Stimulated activated CD4-positive, alpha-beta T cell treated with anti-CD3 and anti-CD28 coated beads, TNF-alpha, amount 100 ng/mL, for 1 hour (primary cell): ENCODE data around the gene PRKCQ.
"Not testable (repeated sequence)": the region's sequence is repeated elsewhere in the genome, so short reads cannot be mapped to it uniquely, and the experiment has no call there.

Experiments
- DNase-seq, 3 donors: peaks; one replicate each; pipeline ENCODE4 v3.0.0-alpha.2; 2020; ENCODE audit warnings: low read depth in 3 of 3, low spot score in 1 of 3

The PRKCQ gene

DNA sequence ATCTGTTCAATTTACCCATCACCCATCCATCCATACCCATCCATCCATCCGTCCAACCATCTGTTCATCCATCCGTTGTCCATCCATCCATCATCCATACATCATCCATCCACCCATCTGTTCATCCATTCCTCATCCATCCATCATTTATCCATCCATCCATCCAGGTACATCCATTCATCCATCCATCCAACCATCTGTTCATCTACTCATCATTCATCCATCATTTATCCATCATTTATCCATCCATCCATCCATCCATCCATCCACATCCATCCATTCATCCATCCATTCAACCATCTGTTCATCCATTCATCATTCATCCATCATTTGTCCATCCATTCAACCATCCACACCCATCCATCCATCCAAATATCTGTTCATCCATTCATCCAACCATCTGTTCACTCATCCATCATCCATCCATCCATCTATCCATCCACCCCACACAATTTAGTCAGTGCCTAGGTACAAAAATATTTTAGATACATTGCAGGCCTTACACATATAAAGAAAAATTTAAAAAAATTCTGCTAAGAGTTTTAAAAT lies 119.1 kb downstream of the PRKCQ start:
- DNase-seq, result no peak

DNA sequence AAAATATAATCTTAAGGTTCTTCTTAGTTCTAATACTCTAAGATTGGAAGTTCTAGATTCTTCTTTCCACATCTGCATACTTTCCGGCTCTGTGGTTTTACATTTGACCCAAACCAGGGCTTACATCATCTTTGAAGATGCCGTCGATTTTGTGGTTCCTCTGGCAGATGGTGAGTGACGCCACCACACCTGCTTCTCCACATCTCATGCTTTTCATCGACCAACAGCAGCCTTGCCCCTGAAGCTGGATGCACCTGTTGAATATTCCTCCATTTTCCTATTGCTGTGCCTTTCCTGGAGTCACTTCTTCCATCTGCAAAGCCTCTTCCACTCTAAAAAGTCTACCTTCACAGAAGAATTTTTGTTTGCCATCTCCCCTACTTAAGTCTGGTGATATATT lies 121.3 kb downstream of the PRKCQ start:
- DNase-seq, result no peak

DNA sequence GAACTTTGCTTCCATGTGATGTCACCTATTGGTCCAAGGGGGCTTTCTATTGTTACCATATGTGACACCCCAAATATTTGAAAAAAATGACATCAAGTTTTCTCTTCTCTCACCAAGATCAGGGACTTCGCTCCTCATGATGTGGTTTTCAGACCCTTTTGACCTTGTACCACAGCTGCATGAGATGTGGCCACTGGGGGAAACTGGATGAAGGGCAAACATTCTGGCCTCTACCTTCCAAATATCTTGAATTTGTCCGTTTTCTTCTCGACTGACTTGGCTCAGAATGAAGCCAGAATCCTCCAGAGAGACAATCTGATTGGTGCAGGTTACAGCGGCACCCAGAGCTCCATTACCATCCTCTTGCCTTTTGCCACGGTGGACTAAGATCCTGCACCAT lies 122.7 kb downstream of the PRKCQ start:
- no peak for DNase-seq

DNA sequence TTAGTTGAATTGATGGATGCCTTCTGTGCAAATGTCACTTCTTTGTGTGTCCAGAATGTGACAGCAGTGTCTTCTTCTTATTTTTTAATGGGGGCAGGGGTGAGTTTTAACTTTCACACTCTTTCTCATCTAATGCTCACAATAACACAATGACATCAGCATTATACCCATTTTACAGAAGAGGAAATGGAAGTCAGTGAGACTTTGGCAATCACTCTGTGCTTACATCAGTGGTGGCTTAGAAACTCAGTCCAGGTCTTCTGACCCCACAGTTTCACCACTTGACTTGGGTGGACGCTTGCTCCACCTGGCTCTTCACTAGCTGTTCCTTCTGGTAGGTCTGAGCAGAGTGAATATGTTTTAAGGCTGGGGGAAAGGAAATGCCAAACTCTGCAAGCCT lies 124.0 kb downstream of the PRKCQ start:
- DNase-seq, result no peak

DNA sequence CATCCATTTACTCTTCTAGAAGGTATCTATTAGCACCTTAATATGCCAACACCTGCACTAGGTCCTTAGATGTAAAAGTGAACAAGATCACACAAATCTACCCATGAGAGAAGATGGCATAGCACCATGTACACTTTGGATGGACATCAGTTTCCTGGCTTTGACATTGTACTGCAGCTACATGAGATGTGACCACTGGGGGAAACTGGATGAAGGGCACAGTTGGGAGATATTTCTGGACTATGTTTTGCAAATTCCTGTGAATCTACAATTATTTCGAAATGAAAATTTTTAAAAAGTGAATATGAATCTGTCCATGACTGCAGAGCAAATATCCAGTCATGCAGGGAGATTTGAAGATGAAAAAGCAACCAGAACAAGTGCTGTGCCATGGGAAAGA lies 124.5 kb downstream of the PRKCQ start:
- no peak for DNase-seq

DNA sequence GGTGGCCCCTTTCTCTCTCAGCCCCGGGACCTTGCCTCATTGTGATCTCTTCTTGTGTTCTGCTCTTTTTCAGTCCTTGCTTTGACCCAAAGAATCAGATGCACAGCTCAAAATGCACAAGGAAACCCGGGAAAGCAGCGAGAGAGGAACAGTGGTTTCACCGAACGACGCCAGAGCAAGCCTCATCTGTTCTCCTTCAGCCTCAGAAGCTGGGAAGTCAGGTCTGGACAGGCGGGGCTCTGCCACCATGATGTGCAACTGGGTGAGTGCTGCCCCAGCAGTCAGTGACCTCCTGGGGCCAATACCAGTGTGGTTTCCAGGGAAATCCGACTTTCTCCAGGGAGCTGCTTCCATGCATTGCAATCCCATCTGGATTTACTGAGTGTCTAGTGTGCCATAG lies 133.4 kb downstream of the PRKCQ start:
- DNase-seq, result no peak

DNA sequence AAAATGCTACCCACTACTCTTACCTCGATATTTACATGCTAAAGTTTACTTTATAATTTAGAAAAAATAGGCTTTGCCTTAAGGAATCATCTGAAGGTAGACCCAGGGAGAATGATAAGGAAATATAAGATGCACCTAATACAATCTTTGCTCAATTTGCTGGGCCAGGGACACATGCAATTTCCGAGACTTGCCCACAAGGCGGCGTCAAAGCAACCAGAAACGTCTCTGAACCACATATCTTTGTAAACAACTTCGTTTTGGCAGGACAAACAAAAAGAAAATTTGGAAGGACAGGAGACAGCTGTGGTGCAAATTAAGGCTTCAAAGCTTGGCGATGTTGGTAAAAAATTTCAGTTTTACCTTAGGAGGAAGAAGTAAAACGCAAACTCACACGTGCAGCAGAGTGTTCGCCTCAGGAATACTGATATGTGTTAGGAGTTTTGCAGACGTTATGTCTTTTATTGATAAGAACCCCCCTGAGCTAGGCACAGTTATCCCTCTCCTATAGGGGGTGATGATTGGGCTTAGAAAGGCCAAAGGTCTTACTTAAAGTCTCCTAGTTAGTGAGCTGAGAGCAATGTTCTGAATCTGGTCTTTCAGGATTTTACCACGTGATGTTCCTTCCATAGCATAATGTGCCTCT lies 134.3 kb downstream of the PRKCQ start:
- peak; percentile 9 to 52 (median 30) for DNase-seq

DNA sequence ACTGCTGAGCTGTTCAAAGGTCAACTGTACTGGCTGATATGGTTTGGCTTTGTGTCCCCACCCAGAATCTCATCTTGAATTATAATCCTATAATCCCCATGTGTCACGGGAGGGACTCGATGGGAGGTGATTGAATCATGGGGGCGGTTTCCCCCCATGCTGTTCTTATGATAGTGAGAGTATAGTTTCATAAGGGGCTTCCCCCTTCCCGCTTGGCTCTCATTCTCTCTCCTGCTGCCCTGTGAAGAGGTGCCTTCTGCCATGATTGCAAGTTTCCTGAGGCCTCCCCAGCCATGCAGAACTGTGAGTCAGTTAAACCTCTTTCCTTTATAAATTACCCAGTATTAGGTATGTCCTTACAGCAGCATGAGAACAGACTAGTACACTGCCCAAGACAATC lies 140.2 kb downstream of the PRKCQ start:
- not testable (repeated sequence) for DNase-seq

DNA sequence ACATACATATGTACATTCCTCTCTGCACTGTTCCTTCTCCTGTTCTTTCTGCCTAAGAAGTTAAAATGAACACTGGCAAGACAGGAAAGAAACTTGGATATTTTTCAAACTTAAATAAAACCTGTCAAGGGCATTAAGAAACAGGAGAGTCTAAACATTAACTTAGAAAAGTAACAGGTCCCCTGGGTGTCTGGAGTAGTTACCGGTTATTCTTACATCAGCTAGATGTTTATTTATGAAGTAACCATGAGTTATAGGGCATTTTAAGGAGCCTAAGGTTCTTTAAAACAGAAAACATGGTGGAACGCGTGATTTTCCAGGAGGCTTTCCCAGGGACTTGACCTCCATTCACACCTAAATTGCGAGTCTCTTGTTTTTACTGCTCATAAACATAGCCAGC lies 148.2 kb downstream of the PRKCQ start:
- no peak for DNase-seq

DNA sequence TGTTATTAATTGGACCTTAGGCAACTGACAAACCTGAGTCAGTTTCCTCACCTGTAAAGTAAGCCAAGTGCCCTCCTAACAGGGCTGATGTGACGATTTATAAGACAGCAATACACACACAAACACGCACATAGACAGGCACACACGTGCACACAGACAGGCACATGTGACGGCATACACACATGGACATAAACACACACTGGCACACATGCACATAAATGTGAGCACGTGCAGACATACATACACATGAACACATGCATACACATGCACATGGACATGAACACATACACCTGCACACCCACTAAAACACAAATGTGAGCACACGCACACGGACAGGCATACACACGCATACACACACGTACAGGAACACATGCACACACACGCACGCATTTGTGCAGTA lies 148.9 kb downstream of the PRKCQ start:
- DNase-seq, result no peak

DNA sequence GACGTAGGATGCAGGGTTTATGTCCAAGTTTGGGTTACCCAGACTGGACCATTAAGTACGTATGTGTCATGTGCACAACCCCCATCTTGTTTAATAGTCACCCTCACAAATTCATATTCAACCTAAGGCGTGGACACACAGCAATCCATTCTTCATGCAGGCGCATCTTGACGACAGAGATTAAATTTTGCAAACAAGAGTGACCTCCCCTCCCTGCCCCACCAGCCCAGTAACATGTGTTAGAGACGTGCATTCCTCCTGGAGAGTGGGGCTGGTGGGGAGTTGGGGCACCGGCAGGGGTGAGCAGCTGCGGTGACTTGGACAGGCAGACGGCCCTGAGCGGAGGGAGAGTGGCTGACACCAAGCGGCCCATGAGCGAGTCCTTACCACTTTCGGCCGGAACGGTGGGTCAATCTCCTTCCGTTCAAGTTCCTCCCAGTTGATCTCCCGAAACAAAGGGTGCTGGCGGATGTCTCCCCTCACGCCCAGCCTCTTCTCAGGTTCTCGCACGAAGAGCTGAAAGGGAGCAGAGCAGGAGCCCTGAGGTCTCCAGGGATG lies 149.6 kb downstream of the PRKCQ start:
- DNase-seq, result no peak

DNA sequence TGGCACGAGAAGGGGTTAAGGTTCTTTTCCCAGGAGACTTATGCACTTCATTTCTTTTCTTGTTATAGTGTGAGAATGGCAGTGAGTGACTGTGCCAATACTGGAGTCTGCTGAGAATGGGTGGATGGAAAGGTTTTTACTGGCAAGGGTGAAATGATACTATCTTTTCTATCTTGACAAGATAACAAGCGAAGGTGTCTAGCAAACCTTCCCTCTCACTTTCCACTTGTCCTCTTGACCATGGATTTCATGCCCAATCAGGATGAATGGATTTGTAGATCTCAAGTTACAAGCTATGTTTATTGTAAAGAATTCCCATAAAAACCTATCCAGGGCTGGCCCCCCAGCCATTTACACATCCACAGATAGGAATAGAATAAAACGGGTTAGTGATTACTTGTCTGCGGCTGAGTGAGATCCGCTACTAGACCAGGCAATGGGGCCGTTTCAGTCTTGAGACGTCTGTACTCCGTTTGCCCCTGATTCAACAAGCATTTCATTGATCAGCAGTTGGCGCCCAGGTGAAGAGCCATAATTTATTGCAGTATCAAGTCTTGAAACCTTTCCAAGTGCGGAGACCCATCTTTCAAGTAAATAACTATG lies 152.6 kb downstream of the PRKCQ start:
- DNase-seq, result no peak

DNA sequence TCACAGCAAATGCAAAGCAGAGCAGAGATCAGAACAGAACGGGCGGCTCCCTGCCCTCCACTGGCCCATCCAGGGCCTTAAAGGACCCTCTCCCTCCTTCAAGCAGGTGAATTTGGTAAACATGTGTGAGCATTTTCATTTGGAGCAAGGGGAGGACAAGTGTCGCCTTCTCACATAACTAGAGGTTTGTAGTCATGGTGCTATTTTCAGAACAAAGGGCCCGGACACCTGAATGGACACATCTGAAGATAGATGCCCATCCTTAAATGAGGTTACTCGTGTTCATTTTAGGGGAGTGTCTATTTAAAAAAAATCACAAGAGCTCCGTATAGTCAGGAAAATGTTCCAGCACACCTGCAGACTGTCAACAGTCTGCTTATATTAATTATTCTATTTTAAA lies 153.8 kb downstream of the PRKCQ start:
- no peak for DNase-seq

DNA sequence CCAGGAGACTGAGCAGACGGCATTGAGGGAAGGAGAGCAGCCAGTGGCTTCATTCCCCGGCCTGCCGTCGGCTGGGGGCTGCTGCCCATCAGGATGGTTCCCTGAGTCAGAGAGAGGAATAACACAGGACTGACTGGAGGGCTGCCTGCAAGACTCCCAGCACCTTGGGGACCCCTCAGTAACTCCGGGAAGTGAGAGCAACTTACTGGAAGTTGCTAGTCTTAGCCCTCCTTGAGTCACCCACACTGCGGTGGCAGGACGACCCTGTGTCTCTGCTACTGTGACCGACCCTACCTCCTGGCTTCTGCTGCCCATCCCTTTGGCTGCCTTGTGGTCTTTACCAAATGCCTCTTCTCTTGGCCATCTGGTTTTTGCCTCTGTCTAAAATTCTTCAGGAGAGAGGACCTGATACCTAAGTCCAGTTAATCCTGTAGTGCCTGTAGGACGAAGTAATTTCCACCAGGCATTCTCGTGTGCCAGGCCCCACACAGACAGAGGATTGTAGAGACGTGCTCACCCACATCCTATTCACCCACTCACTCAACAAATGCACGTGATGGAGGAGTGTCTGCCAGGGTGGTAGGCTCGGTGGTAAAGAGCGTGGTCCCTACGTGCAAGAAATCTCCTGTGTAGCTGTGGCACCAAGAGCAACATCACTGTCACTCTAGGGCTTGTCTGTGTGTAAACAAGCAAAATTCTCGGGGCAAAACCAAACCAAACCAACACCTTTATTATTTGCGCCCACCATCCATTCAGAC lies 156.5 kb downstream of the PRKCQ start:
- DNase-seq, result no peak

DNA sequence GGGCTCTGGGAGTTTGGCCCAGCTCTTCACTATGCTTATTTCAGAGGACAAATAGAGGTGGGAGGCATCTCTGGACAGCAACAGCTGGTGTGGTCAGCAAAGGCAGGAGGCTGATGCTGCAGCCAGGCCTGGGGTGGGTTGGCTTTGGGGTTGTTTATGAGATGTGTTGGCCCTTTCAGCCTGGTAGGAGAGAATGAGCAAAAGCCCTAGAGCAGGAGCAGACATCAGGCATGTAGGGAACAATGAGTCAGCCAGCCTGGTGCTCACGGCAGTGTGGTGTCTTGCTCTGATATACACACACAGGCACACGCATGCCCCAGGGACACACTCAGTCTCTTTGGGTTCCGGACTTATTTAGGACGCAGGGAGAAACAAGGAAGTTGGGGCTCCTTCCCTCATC lies 157.1 kb downstream of the PRKCQ start:
- DNase-seq, result peak in 1 of 3 donors; percentile 24

DNA sequence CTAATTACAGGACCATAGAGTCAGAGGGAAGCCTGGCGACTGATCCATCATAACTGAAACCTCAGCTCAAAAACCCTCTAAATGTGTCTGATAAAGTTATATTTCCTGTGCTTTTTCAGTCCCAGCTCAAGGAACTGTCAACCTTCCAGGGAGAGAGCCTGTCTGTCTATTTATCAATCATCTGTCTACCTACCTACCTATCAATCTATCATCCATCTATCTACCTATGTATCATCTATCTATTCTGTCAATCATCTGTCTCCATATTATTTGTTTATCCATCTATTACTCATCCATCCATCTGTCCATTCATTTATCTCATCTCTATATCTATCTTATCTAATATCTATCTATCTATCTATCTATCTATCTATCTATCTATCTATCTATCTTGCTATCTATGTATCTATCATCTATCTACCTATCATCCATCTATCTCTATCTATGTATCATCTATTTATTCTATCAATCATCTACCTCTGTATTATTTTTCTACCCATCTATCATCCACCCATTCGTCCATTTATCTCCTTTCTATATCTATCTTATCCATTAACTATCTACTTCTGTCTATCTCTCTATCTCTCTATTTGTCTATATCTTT lies 161.4 kb downstream of the PRKCQ start:
- DNase-seq, result no peak

DNA sequence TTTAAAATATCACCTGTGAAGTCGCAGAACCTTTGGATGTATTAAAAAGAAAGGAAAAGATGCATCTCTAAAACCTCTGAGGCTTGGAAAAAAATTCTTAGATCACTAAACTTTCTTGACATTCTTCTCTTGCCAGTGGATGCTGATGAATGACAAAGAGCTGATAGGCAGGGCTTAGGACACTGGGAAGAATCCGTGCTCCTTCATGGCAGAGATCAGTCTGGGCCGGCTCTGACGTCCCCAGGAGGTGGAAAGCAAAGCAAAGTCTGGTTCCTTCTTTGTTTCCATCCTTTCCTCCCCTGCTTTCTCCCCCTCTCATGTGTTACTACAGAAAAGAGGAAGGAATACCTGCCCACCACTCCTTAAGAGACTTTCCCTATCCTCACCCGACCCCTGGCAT lies 161.9 kb downstream of the PRKCQ start:
- DNase-seq, result no peak

DNA sequence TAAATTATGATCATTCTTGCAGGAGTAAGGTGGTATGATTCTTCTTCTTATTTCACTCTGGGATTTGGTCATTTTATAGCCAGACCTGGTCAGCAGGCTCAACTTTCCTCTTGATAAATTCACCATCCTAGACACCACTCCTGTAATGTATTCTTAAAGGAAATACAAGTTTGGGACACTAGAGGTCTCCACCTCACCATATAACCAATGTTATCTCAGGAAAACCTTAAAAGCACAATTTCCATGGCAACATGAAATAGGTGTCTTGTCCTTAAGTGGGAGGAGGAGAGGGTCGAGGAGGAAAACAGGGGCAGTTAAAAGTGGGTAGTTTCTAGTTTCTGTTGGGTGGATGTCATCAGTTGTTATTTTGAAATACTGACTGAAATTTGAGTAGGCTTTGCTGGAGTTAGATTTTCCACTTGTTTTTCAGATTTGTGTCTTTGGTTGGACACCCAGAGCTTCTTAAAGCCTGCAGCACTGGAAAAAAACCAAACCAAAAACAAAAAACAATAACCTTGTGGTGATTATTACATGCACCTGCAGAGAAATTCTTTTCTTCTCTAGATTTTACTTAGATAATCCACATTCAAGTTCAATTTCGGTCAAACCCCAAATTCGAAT lies 163.1 kb downstream of the PRKCQ start:
- no peak for DNase-seq

DNA sequence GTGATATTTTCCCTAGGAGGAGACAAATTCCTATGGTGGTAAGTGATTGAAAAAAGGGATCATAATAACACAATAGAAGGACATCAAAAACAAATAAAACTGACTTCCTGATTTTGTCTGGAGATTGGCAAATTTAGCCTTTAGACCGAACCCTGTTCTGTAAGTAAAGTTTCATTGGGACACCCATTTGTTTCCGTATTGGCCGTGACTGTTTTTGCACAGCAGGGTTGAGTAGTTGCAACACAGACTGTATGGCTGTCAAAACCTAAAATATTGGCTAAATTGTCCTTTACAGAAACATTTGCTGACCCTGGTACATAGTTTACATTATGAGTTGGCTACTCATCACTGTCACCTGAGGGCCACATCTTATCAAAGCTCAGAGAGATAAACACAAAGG lies 168.6 kb downstream of the PRKCQ start:
- no peak for DNase-seq

DNA sequence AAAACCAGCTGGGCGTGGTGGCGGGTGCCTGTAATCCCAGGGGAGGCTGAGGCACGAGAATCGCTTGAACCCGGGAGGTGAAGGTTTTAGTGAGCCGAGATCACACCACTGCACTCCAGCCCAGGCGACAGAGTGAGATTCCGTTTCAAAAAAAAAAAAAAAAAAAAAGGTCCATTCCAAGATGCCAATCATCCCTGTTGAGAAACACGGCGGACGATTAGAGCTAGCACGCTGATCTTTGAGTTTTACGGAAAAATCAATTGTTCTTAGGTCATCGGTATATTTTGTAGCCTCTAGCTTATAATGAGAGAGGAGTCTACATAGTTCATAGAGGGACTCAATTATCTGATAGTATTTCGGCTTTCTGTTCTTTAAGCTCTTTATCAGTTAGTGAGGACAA lies 169.2 kb downstream of the PRKCQ start:
- no peak for DNase-seq

DNA sequence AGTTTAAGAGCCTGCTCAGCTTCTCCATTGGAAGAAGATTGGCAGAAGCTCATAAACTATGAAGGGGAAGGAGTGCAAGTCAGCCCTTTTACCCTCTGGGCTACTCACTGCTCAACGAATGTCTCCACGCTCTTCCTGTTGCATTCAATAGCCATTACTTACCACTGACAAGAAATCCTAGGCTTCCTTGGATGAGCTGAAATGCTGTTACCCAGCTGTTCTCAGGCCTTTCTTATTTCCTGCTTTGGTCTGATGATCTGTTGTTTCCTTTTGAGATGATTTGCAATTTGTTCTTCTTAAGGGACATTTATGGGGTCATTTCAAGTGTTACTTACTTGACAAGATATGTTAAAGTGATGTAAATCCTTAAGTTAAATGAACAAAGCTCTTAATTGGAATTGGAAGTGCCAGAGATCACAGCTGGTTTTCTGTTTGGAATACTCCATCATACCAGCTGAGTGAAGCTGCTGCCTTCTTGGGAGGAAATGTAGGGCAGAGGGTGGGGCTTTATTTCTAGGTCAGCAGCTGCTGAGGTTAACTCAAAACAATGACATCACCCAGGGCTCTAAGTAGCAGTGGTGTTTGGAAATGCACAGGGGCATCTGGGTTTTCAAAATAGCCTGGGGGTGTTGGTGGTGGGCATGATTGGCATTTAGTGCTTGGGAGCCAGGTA lies 170.0 kb downstream of the PRKCQ start:
- peak in 1 of 3 donors; percentile 29 for DNase-seq
